Lung microvascular endothelial cell (primary cell): ENCODE data around the gene EFCAB8. TPM values are rescaled to one million over a fixed set of nuclear protein-coding genes. Genes with fewer than 3 reads are reported as not detected.

ENCODE experiments used
- DNase-seq, 2 donors: peaks; one replicate each; pipeline versions ENCODE4 v3.0.0 to v3.0.0-alpha.2; 2010; ENCODE audit warnings: low read depth in 2 of 2
- total RNA-seq: library from RNA; depleted of rRNA; stranded (reverse); fragments of >200 nt; gene quantifications from 2 replicates; pipeline ENCODE4 v1.2.1, GENCODE V29; 2014

The EFCAB8 gene
- total RNA-seq, 1 donor from 2014 or later: under 0.01 TPM

DNA sequence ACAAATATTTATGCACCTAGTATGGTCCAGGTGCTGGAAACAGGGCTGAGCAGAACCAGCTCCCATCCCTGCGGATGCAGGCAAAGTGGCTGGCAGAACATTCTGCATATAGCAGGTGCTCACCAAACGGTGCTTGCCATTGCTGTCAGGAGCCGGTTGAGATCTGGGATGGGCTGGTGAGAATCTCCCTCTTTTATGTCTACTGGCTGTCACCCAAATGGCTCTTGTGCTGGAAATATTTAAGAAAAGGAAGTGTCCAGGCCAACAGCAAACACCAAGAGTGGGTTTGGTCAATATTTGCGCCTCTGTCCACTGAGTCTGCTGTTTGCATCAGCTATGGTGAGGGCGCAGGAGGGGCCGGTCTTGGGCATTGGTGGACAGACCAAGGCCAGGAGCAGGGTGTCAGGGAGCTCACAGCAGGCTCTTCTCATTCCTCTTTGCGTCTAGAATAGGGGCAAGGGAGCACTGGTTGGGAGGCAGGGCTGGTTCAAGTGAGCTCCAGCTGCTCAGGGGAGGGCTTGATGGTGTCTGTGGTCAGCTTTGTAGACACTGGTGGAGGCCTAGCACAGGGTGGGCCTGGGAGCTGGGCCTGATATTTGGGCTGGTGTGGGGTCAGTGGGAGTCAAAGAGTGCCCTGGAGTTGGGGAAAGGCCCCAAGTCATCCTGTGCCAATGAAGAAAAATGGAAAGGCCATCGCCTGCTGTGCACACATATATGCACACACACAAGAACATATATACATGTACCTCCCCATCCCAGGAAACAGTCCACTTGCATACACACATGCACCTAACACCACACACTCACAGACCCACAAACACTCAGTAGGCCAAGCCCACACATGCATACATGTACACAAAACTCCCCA is 147.4 kb downstream of the EFCAB8 start:
- DNase-seq: no peak

DNA sequence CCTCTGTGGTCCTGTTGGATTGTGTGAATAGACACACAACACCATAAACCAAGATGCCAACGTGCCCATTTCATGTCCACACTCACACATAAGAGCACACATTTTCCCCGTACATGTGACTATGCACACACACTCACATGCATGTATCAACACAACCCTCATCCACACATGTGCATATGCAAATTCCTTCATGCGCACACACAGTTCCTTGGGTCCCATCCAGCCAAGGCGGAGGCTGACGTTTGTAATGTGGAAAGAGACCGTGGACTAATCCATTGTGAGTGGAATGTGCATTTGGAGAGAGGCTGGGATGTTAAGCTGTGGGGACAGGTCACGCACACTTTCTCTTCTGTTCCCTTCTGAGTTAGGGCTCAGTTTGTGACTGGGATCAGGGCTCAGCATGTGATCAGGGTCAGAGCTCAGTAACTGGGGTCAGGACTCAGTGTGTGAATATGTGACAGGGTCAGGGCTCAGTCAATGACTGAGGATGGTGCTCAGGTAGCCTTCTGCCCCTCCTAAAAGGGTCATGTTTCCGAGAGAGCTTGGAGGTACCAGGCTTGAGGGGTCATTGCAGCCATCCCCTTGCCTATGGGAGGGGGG is 148.2 kb downstream of the EFCAB8 start:
- no peak for DNase-seq

DNA sequence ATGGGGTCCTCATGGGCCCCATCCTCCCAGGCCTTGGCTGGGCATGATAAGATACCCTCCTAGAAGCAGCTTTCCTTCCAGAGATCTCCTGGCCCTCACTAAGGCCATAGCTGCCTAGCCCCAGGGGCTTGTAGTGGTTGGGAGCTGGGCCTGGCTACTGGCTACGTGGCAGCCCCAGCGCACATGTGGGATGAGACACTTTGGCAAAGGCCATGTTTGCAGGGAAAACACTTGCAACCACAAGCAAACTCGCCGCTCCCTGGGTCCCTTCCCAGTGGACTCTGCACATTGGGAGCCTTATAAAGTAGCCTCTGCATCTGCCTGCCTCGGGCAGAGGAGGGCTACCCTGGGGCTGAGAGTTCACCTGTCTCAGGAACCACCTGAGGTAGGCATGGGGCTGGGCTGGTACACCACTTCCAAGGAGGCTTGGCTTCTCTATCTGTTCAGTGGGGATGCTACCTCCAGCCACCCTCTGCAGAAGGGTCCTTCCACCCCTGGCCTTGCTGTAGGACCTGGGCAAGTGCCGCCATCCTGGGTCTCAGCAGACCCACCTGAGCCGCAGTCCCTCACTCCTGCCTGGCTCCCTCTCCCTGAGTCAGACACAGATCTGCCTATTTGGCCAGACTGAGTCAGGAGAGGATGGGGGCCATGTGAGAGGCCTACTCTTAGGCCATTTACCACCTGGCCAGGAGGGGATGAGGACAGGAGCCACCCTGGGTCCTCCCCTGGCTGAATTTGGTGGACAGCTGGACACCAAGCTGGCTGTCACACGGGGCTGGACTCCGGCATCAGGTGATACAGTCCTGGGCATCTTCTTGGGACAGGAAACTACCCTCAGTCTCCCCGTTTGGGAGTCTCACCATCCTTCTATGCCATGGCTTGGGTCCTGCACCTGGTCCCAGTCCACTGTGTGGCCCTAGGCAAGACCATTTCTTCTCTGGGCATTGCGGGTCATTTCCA is 148.9 kb downstream of the EFCAB8 start, which contains the start of gene BPIFB2:
TSS of gene BPIFB2 (plus strand) at position 329 of the 960 bp plus-strand sequence. CDS start 871 bp downstream, outside the sequence.
- no peak for DNase-seq

DNA sequence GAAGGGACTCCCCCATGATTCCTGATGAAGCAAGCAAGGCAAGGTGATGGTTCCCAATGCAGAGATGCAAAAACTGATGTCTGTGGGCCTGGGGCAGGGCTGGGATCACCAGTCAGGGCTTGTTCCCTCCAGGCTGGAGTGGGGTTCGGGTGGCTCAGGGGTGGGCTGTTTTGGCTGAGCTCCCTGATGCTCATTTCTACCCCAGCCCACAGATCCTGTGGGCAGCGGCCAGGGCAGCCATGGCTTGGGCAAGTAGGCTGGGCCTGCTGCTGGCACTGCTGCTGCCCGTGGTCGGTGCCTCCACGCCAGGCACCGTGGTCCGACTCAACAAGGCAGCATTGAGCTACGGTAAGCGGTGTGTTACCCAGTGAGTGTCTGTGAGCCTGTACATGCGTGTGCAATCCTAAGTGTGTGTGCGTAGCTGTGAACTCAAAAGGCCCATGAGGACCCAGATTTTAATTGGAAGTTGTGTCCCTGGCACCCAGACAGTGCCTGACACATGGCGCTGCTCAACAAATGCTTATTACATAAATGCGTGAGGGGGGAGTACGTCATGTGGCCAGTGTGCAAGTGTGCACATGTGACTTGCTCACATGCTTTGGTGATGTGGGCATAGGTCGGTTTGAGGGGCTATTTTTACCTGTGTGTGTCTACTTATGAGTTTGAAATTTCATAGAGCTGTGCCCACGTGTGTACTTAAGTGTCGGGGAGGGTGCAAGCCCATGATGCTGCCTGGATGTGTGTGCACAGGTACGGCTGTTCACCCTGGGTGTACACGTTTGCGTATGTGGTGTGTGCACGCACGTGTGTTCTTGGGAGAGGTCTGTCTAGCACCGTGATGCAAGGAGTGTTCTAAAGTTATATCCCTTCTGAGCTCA is 149.9 kb downstream of the EFCAB8 start:
- DNase-seq: no peak

DNA sequence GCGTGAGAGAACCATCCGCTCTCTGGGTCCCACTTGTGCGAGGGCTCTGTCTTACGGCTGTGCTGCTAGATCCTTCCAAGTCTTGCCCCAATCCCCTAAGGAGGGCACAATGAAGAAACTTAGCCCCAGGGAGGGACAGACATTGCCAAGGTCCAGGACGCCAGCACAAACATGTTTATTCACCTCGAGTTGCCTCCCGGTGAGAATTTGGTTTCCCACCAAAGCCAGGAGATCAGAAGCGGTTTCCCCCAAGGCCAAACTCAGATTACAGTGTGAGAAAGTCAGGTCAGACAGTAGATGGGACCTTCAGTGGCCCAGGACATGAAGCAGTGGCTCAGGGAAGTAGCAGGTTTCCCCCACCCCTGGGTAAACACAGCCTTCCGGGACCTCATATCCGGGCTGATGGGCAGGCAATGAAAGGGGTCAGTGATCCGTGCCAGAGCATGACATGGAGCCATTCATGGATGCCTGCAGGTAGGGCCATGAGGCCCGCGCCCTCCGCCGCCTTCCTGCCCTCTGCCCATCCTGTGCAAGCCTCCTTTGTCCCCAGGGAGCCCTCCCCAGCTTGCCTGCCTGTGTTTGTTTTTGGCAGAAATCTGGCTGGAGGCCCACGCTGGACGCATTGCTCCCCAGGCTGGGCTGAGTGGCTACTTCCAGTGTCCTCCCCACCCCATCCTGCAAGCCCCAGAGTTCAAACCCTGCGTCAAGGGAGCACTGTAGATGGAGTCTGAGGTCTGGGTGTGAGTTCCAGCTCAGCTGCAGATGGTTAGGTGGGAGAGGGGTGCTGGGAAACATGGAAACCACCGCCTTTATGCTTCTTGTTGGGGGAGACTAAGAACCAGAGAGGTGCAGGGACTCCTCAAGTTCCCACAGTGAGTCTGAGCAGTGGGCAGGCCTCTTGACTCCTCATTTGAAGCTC is 150.8 kb downstream of the EFCAB8 start:
- peak in 1 of 2 donors; percentile 31 for DNase-seq

DNA sequence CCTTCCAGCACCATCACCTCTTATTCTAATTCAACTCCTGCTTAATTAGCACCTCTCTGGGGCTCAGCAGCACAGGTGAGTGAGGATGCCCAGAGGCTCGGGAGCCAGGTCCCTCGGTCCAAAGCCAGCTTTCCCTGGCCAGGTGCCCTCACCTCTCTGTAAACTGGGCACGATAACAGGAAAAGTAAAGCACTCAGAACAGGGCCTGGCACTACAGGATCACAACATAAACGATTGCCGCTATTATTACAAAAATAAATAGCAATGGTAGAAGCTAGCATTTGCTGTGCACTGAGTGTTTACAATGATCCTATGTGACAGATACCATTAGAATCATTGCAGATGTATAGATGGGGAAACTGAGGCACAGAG is 151.4 kb downstream of the EFCAB8 start:
- DNase-seq: no peak

DNA sequence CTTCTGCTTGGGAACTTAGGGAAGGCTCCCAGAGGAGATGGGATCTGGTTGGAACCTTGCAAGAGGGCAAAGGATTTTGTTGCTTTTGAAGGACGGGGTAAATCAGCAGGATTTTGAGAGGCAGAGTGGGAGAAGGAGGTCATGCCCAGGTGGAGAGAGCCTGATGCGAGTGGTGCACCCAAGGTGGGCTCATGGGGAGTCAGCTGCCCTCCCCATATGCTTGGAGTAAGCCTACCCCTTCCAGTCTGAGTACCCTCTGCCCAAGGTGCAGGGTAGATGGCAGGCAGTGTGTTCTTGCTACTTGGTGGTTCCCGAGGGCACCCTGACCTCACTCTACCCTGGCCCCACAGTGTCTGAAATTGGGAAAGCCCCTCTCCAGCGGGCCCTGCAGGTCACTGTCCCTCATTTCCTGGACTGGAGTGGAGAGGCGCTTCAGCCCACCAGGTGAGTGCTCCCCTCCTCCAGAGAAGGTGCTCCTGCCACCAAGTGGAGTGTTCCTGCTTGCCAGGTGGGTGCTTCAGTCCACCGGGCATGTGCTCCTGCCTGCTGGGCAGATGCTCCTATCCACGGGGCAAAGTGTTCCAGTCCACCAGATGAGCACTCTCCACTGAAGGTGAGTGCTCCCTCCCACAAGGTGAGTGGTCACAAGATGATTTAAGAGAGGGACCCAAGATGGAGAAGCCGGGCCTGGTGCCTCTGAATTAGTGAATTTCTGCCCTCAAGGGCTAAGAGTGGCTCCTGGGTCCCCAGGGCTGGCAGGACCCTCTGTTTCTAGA is 152.1 kb downstream of the EFCAB8 start:
- DNase-seq: no peak

Other genes with a start within 250 kb of the EFCAB8 start
- not detected in 2 replicates for gene C20orf203, start 185.0 kb upstream of the EFCAB8 start, total RNA-seq
- gene COMMD7, start 115.5 kb upstream of the EFCAB8 start, total RNA-seq: 21.0 and 27.5 TPM in 2 replicates
- gene DNMT3B, start 96.5 kb upstream of the EFCAB8 start, total RNA-seq: 0.60 and 1.3 TPM in 2 replicates
- gene MAPRE1, start 39.0 kb upstream of the EFCAB8 start, total RNA-seq: 64.1 and 74.4 TPM in 2 replicates
- not detected in 2 replicates for gene SUN5, start 145.5 kb downstream of the EFCAB8 start, total RNA-seq
- gene BPIFB2, start 148.8 kb downstream of the EFCAB8 start, total RNA-seq: not detected in 2 replicates
- not detected in 2 replicates for gene BPIFB6, start 172.7 kb downstream of the EFCAB8 start, total RNA-seq
- not detected in 2 replicates for gene BPIFB3, start 195.0 kb downstream of the EFCAB8 start, total RNA-seq
- not detected in 2 replicates for gene BPIFB4, start 220.7 kb downstream of the EFCAB8 start, total RNA-seq